OCI-LY1 (cell line): Measurements from ENCODE around the gene GAMT.

Source experiments
- H2AFZ ChIP-seq: fragments of 200-600 bp; sonication (generic), shearing (Covaris generic); 2 replicates; pipeline ENCODE4 v1.6.0; 2014; ENCODE audit warnings: antibody characterized with exemption, mild to moderate bottlenecking, low read length
- H3F3A ChIP-seq: fragments of 200-600 bp; sonication (generic), shearing (Covaris generic); 2 replicates; pipeline ENCODE4 v1.6.0; 2014; ENCODE audit warnings: mild to moderate bottlenecking, antibody characterized with exemption, low read length, moderate library complexity; ENCODE audit not compliant: insufficient read depth
- H3K27ac ChIP-seq: fragments of 200-600 bp; sonication (generic); 2 replicates; pipeline ENCODE4 v1.5.1; 2014; ENCODE audit warnings: low read length, mixed run types, mild to moderate bottlenecking, low read depth; ENCODE audit not compliant: poor library complexity, severe bottlenecking
- H3K27me3 ChIP-seq: fragments of 200-600 bp; sonication (generic); 2 replicates; pipeline ENCODE4 v1.6.0; 2014; ENCODE audit warnings: antibody characterized with exemption, mild to moderate bottlenecking, low read length, moderate library complexity; ENCODE audit not compliant: insufficient read depth
- H3K36me3 ChIP-seq: fragments of 200-600 bp; sonication (generic); 2 replicates; pipeline ENCODE4 v1.6.1; 2014; ENCODE audit warnings: mild to moderate bottlenecking, antibody characterized with exemption, low read length, moderate library complexity, mixed read lengths; ENCODE audit not compliant: insufficient read depth
- H3K4me1 ChIP-seq: fragments of 200-600 bp; sonication (generic); 2 replicates; pipeline ENCODE4 v1.5.1; 2014; ENCODE audit warnings: mild to moderate bottlenecking, low read length, moderate library complexity; ENCODE audit not compliant: insufficient read depth, severe bottlenecking
- H3K4me2 ChIP-seq: fragments of 200-600 bp; sonication (generic), shearing (Covaris generic); 2 replicates; pipeline ENCODE4 v1.6.1; 2014; ENCODE audit warnings: low read length
- H3K4me3 ChIP-seq: fragments of 200-600 bp; sonication (generic); 2 replicates; pipeline ENCODE4 v1.5.1; 2014; ENCODE audit warnings: low read length, low read depth, mild to moderate bottlenecking, mixed read lengths; ENCODE audit not compliant: poor library complexity, severe bottlenecking
- H3K79me2 ChIP-seq: fragments of 200-600 bp; shearing (Covaris generic); 2 replicates; pipeline ENCODE4 v1.6.1; 2016; ENCODE audit warnings: mixed run types, low read length, mixed read lengths; ENCODE audit not compliant: insufficient read depth
- H3K9ac ChIP-seq: fragments of 200-600 bp; sonication (generic), shearing (Covaris generic); 2 replicates; pipeline ENCODE4 v1.6.1; 2014; ENCODE audit warnings: mild to moderate bottlenecking, low read length, mixed read lengths
- H3K9me2 ChIP-seq: fragments of 200-600 bp; sonication (generic), shearing (Covaris generic); 2 replicates; pipeline ENCODE4 v1.6.1; 2014; ENCODE audit warnings: low read depth, mild to moderate bottlenecking, low read length, mixed read lengths
- H3K9me3 ChIP-seq: fragments of 200-600 bp; shearing (Covaris generic); 2 replicates; pipeline ENCODE4 v1.6.1; 2014; ENCODE audit warnings: low read length, mixed read lengths
- H4K20me1 ChIP-seq: fragments of 200-600 bp; sonication (generic), shearing (Covaris generic); 2 replicates; pipeline ENCODE4 v1.6.0; 2016; ENCODE audit warnings: mild to moderate bottlenecking, low read length; ENCODE audit not compliant: insufficient read depth
- CTCF ChIP-seq: fragments of 200-600 bp; sonication (generic), shearing (Covaris generic); IDR thresholded peaks from 2 replicates; pipeline ENCODE4 v1.5.1; 2017; ENCODE audit warnings: mild to moderate bottlenecking, antibody characterized with exemption, low read length, moderate library complexity, mixed read lengths
- EZH2 ChIP-seq: fragments of 200-600 bp; sonication (generic), shearing (Covaris generic); IDR thresholded peaks from 2 replicates; pipeline ENCODE4 v1.8.0; 2017; ENCODE audit warnings: borderline replicate concordance, mixed run types, mild to moderate bottlenecking, antibody characterized with exemption, low read length, moderate library complexity, mixed read lengths

Gene GAMT

GRCh38 chr19:1351381-1351851 is 49.9 kb downstream of the GAMT start:
- H3K9me3 ChIP-seq: no peaks in the 10 kb centered on the region
- no peak overlapping the region for H3K4me2 ChIP-seq
- TF ChIP-seq EZH2: no peak
- no peak for TF ChIP-seq CTCF
- no peak overlapping the region for H2AFZ ChIP-seq
- H3K4me3 ChIP-seq: no peak overlapping the region
- H3K79me2 ChIP-seq: no peaks in the 10 kb centered on the region
- no peak overlapping the region for H3K9ac ChIP-seq
- H3K27ac ChIP-seq: no peak overlapping the region
- H3K9me2 ChIP-seq: no peaks in the 10 kb centered on the region
- peaks cover 18% of the 10 kb centered on the region for H3K4me1 ChIP-seq
- no peaks in the 10 kb centered on the region; the same call in 1 of the 2 replicates for H3K36me3 ChIP-seq
- peaks cover 3% of the 10 kb centered on the region; the same call in 1 of the 2 replicates for H3K27me3 ChIP-seq
- no peaks in the 10 kb centered on the region for H4K20me1 ChIP-seq
- H3F3A ChIP-seq: no peaks in the 10 kb centered on the region; the same call in 1 of the 2 replicates

- no peaks in the 10 kb centered on the region; the same call in 1 of the 2 replicates for H3F3A ChIP-seq
- no peak for TF ChIP-seq CTCF
- H3K36me3 ChIP-seq: no peaks in the 10 kb centered on the region
- H3K27me3 ChIP-seq: peaks cover 3% of the 10 kb centered on the region; the same call in 1 of the 2 replicates
- no peaks in the 10 kb centered on the region for H3K79me2 ChIP-seq
- no peak overlapping the region for H2AFZ ChIP-seq
- no peaks in the 10 kb centered on the region for H3K9me2 ChIP-seq
- no peak overlapping the region for H3K9ac ChIP-seq
- H3K4me2 ChIP-seq: no peak overlapping the region
- H3K4me1 ChIP-seq: peaks cover 13% of the 10 kb centered on the region
- no peak overlapping the region for H3K27ac ChIP-seq
- H3K4me3 ChIP-seq: no peak overlapping the region
- no peaks in the 10 kb centered on the region for H4K20me1 ChIP-seq
- H3K9me3 ChIP-seq: no peaks in the 10 kb centered on the region
These were observed 50.5 kb downstream of the GAMT start for GRCh38 chr19:1350867-1351266.

- no peaks in the 10 kb centered on the region for H4K20me1 ChIP-seq
- H3K9me2 ChIP-seq: no peaks in the 10 kb centered on the region
- TF ChIP-seq EZH2 (no peak), CTCF (no peak)
- no peaks in the 10 kb centered on the region for H3K36me3 ChIP-seq
- no peak overlapping the region for H3K4me3 ChIP-seq
- peaks cover 17% of the 10 kb centered on the region for H3K4me1 ChIP-seq
- H2AFZ ChIP-seq: no peak overlapping the region
- no peak overlapping the region for H3K27ac ChIP-seq
- H3F3A ChIP-seq: no peaks in the 10 kb centered on the region; the same call in 1 of the 2 replicates
- no peaks in the 10 kb centered on the region for H3K9me3 ChIP-seq
- H3K9ac ChIP-seq: no peak overlapping the region
- no peaks in the 10 kb centered on the region for H3K79me2 ChIP-seq
- H3K27me3 ChIP-seq: peaks cover 6% of the 10 kb centered on the region; the same call in 1 of the 2 replicates
- H3K4me2 ChIP-seq: no peak overlapping the region
These were observed 52.1 kb downstream of the GAMT start for GRCh38 chr19:1349211-1349610.
